GM23338 (cell line): Measurements from ENCODE around the gene TMEM62. TPM values are rescaled to one million over a fixed set of nuclear protein-coding genes. Genes with fewer than 3 reads are reported as not detected.
A peak's percentile ranks its signal among the peaks of the same experiment; 100 is the strongest.
"Not testable (repeated sequence)": the region's sequence is repeated elsewhere in the genome, so short reads cannot be mapped to it uniquely, and the experiment has no call there.

Experiments
- ATAC-seq: fragments of 200-7000 bp; cut with Tn5 transposase; 3 replicates; pipeline ENCODE4 v1.9.1; 2020
- DNase-seq: peaks from one replicate; pipeline ENCODE4 v3.0.0-alpha.2; 2015; ENCODE audit warnings: low spot score
- H2AFZ ChIP-seq: fragments of 200-600 bp; sonication (generic); 2 replicates; pipeline ENCODE4 v1.8.0; 2016; ENCODE audit warnings: antibody characterized with exemption, mild to moderate bottlenecking, moderate library complexity
- H3F3A ChIP-seq: fragments of 200-600 bp; sonication (generic); replicated peaks from 2 replicates; pipeline ENCODE4 v1.8.0; 2017; ENCODE audit warnings: antibody characterized with exemption, mixed run types, low read depth
- H3K27ac ChIP-seq: fragments of 200-600 bp; sonication (generic); 2 replicates; pipeline ENCODE4 v1.6.1; 2016; ENCODE audit warnings: low read depth
- H3K27me3 ChIP-seq: fragments of 200-600 bp; sonication (generic); 2 replicates; pipeline ENCODE4 v1.8.0; 2016; ENCODE audit warnings: mild to moderate bottlenecking, mixed run types, moderate library complexity; ENCODE audit not compliant: insufficient read depth
- H3K36me3 ChIP-seq: fragments of 200-600 bp; sonication (generic); 2 replicates; pipeline ENCODE4 v1.8.0; 2016; ENCODE audit warnings: mild to moderate bottlenecking; ENCODE audit not compliant: insufficient read depth
- H3K4me1 ChIP-seq: fragments of 200-600 bp; sonication (generic); 2 replicates; pipeline ENCODE4 v1.8.0; 2016; ENCODE audit warnings: mild to moderate bottlenecking, moderate library complexity; ENCODE audit not compliant: insufficient read depth
- H3K4me2 ChIP-seq: fragments of 200-600 bp; sonication (generic); 2 replicates; pipeline ENCODE4 v1.7.1; 2017; ENCODE audit warnings: mixed run types
- H3K4me3 ChIP-seq: fragments of 200-600 bp; sonication (generic); 2 replicates; pipeline ENCODE4 v1.6.1; 2016; ENCODE audit warnings: mixed run types
- H3K79me2 ChIP-seq: fragments of 200-600 bp; sonication (generic); replicated peaks from 2 replicates; pipeline ENCODE4 v1.8.0; 2017; ENCODE audit warnings: mild to moderate bottlenecking; ENCODE audit not compliant: insufficient read depth
- H3K9me2 ChIP-seq: fragments of 200-600 bp; sonication (generic); 2 replicates; pipeline ENCODE4 v1.8.0; 2017; ENCODE audit not compliant: insufficient read depth
- H4K20me1 ChIP-seq: fragments of 200-600 bp; sonication (generic); replicated peaks from 2 replicates; pipeline ENCODE4 v1.8.0; 2017; ENCODE audit warnings: mild to moderate bottlenecking; ENCODE audit not compliant: insufficient read depth
- H3K27ac Mint-ChIP-seq: 2 replicates; pipeline ENCODE4 v1.8.0; 2020; ENCODE audit warnings: inconsistent platforms, mild to moderate bottlenecking, moderate library complexity, mixed read lengths
- H3K27me3 Mint-ChIP-seq: 3 replicates; pipeline ENCODE4 v1.8.0; 2022; ENCODE audit warnings: low read depth, mild to moderate bottlenecking, moderate library complexity, mixed read lengths, inconsistent platforms; ENCODE audit not compliant: insufficient read depth, poor library complexity
- H3K36me3 Mint-ChIP-seq: 3 replicates; pipeline ENCODE4 v1.8.0; 2021; ENCODE audit warnings: low read depth, mild to moderate bottlenecking, inconsistent platforms, moderate library complexity, mixed read lengths
- H3K4me1 Mint-ChIP-seq: 3 replicates; pipeline ENCODE4 v1.8.0; 2020; ENCODE audit warnings: mild to moderate bottlenecking, inconsistent platforms, mixed read lengths
- H3K4me3 Mint-ChIP-seq: 3 replicates; pipeline ENCODE4 v1.8.0; 2021; ENCODE audit warnings: moderate library complexity, mild to moderate bottlenecking, inconsistent platforms, mixed read lengths
- H3K9me3 Mint-ChIP-seq: 3 replicates; pipeline ENCODE4 v1.8.0; 2020; ENCODE audit warnings: moderate library complexity, mild to moderate bottlenecking, inconsistent platforms, mixed read lengths
- CREB1 ChIP-seq: fragments of 250-450 bp; sonication (Bioruptor Pico); IDR thresholded peaks from 2 replicates; pipeline ENCODE4 v1.5.0; 2020; ENCODE audit warnings: low read depth, mild to moderate bottlenecking, moderate library complexity
- CTCF ChIP-seq, 2 experiments: fragments of 200-600 bp in 1 of 2; sonication (generic) in 1 of 2; conservative IDR thresholded peaks; 2 replicates each; pipeline versions ENCODE4 v1.5.1 to v1.6.1; 2016 to 2017; ENCODE audit warnings: antibody characterized with exemption in 2 of 2, low read depth in 2 of 2, mild to moderate bottlenecking in 2 of 2, moderate library complexity in 1 of 2
- ETS1 ChIP-seq: IDR thresholded peaks from 2 replicates; pipeline ENCODE4 v1.6.1; 2016; ENCODE audit warnings: antibody characterized with exemption
- EZH2 ChIP-seq: fragments of 200-600 bp; sonication (generic); IDR thresholded peaks from one replicate; pipeline ENCODE4 v1.8.0; 2017; ENCODE audit warnings: antibody characterized with exemption, mild to moderate bottlenecking, low read depth; ENCODE audit not compliant: unreplicated experiment
- EZH2phosphoT487 ChIP-seq: fragments of 200-600 bp; sonication (generic); IDR thresholded peaks from one replicate; pipeline ENCODE4 v1.8.1; 2018; ENCODE audit warnings: antibody characterized with exemption; ENCODE audit not compliant: unreplicated experiment
- ZNF331 ChIP-seq: fragments of 250-450 bp; sonication (Bioruptor Pico); IDR thresholded peaks from 2 replicates; pipeline ENCODE4 v1.5.0; 2020; ENCODE audit warnings: low read depth, mild to moderate bottlenecking, moderate library complexity
- polyA plus RNA-seq: library from polyadenylated mRNA; unstranded; fragments of >200 nt; fragmentation: Nextera tagmentation; extraction: Ambion mirVana; gene quantifications from 2 replicates; pipeline ENCODE4 v1.2.1, GENCODE V29; 2016
- total RNA-seq: library from RNA; depleted of rRNA; stranded (reverse); fragments of >200 nt; shearing (Covaris generic); gene quantifications from 2 replicates; pipeline ENCODE4 v1.2.3, GENCODE V29; 2014
- TF ChIP-seq, protein P1 (sequence below): fragments of 250-450 bp; sonication (Bioruptor Pico); IDR thresholded peaks from 2 replicates; pipeline ENCODE4 v1.5.0; 2020; ENCODE audit warnings: mild to moderate bottlenecking, moderate library complexity

The TMEM62 gene
- total and polyA plus RNA-seq, 2 experiments from 2014 or later = 3.4 to 14.3 TPM

DNA sequence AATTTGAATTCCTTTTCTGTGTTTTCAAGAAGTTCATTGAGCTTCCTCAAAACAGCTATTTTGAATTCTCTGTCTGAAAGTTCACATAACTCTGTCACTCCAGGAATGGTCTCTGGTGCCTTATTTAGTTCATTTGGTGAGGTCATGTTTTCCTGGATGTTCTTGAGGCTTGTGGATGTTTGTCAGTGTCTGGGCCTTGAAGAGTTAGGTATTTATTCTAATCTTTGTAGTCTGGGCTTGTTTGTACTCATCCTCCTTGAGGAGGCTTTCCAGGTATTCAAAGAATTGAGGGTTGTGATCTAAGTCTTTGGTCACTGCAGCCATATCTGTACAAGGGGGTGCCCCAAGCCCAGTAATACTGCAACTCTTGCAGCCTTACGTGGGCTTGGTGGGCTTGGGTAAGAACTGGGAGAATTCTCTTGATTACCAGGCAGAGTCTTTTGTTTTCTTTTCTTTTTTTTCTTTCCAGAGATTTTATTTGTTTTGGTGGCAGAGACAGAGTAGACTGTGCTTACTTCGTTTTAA is 32.5 kb downstream of the TMEM62 start (continued):
- TF ChIP-seq ETS1 = no peak

- not testable (repeated sequence) for H3K27me3 ChIP-seq, H3K36me3 ChIP-seq, H3K9me2 ChIP-seq, H3K4me2 ChIP-seq, H4K20me1 ChIP-seq, H3K27ac ChIP-seq, H3K27ac Mint-ChIP-seq, ATAC-seq, DNase-seq, H2AFZ ChIP-seq, H3K4me3 Mint-ChIP-seq, H3K79me2 ChIP-seq, H3K27me3 Mint-ChIP-seq, H3K4me1 Mint-ChIP-seq, H3K4me3 ChIP-seq, H3K4me1 ChIP-seq, H3F3A ChIP-seq
- Mint-ChIP-seq H3K36me3 (peaks cover 35% of the 10 kb centered on the region), H3K9me3 (peaks cover 25% of the 10 kb centered on the region)
Measured at GRCh38 chr15:43167261-43167660, 33.9 kb downstream of the TMEM62 start.

DNA sequence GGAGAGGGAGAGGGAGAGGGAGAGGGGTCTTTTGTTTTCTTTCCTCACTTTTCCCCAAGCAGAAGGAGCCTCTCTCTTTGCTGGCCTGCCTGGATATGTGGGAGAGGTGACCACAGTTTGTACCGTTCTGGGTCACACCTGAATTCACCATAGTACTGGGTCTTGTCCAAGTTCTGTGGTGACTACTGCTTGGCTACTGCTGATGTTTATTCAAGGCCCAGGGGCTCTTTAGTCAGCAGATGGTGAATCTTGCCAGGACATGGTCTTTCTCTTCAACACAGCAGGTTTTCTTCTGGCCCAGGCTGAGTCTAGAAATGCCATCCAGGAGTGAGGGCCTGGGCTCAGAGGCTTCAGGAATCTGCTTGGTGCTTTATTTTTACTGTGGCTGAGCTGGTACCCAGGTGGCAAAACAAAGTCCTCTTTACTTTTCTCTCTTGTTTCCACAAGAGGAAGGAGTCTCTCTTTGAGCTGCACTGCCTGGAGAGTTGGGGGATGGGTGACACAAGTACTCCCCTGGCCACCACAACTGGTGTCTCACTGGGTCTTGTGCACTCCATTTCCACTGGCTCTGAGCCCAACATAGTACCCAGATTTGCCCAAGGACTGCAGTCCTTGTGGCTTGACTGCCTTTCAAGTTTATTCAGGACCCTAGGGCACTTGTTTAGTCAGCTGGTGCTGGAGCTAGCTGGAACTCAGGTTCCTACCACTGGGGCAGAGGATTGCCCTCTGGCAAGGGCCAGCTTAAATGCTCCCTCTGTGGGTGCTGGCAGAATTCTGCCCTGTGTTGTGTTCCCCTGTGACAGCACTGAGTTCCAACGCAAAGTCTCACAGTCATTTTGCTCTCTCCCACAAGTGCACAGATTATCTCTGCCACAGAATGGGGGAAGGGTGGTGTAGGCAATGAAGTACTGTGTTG is 35.1 kb downstream of the TMEM62 start:
- no peaks in the 10 kb centered on the region for H3K79me2 ChIP-seq
- DNase-seq (peak; percentile 2), ATAC-seq (no peak)
- H3K36me3 Mint-ChIP-seq = peaks cover 40% of the 10 kb centered on the region
- H3K27me3 ChIP-seq = no peaks in the 10 kb centered on the region
- H3K4me2 ChIP-seq = no peak overlapping the region
- no peaks in the 10 kb centered on the region for H4K20me1 ChIP-seq
- H3K4me1 Mint-ChIP-seq = peaks cover 6% of the 10 kb centered on the region; the same call in 1 of the 3 replicates
- no peaks in the 10 kb centered on the region for H3F3A ChIP-seq
- H3K27me3 Mint-ChIP-seq = peaks cover 3% of the 10 kb centered on the region
- H3K4me1 ChIP-seq = peaks cover 5% of the 10 kb centered on the region; the same call in 1 of the 2 replicates
- no peaks in the 10 kb centered on the region for H3K9me2 ChIP-seq
- H3K9me3 Mint-ChIP-seq = peaks cover 30% of the 10 kb centered on the region
- H3K4me3 Mint-ChIP-seq = no peak overlapping the region
- no peak overlapping the region for H2AFZ ChIP-seq
- no peak overlapping the region for H3K27ac ChIP-seq
- H3K4me3 ChIP-seq = no peak overlapping the region
- no peak overlapping the region for H3K27ac Mint-ChIP-seq
- H3K36me3 ChIP-seq = peaks cover 4% of the 10 kb centered on the region
- TF ChIP-seq, protein P1, sequence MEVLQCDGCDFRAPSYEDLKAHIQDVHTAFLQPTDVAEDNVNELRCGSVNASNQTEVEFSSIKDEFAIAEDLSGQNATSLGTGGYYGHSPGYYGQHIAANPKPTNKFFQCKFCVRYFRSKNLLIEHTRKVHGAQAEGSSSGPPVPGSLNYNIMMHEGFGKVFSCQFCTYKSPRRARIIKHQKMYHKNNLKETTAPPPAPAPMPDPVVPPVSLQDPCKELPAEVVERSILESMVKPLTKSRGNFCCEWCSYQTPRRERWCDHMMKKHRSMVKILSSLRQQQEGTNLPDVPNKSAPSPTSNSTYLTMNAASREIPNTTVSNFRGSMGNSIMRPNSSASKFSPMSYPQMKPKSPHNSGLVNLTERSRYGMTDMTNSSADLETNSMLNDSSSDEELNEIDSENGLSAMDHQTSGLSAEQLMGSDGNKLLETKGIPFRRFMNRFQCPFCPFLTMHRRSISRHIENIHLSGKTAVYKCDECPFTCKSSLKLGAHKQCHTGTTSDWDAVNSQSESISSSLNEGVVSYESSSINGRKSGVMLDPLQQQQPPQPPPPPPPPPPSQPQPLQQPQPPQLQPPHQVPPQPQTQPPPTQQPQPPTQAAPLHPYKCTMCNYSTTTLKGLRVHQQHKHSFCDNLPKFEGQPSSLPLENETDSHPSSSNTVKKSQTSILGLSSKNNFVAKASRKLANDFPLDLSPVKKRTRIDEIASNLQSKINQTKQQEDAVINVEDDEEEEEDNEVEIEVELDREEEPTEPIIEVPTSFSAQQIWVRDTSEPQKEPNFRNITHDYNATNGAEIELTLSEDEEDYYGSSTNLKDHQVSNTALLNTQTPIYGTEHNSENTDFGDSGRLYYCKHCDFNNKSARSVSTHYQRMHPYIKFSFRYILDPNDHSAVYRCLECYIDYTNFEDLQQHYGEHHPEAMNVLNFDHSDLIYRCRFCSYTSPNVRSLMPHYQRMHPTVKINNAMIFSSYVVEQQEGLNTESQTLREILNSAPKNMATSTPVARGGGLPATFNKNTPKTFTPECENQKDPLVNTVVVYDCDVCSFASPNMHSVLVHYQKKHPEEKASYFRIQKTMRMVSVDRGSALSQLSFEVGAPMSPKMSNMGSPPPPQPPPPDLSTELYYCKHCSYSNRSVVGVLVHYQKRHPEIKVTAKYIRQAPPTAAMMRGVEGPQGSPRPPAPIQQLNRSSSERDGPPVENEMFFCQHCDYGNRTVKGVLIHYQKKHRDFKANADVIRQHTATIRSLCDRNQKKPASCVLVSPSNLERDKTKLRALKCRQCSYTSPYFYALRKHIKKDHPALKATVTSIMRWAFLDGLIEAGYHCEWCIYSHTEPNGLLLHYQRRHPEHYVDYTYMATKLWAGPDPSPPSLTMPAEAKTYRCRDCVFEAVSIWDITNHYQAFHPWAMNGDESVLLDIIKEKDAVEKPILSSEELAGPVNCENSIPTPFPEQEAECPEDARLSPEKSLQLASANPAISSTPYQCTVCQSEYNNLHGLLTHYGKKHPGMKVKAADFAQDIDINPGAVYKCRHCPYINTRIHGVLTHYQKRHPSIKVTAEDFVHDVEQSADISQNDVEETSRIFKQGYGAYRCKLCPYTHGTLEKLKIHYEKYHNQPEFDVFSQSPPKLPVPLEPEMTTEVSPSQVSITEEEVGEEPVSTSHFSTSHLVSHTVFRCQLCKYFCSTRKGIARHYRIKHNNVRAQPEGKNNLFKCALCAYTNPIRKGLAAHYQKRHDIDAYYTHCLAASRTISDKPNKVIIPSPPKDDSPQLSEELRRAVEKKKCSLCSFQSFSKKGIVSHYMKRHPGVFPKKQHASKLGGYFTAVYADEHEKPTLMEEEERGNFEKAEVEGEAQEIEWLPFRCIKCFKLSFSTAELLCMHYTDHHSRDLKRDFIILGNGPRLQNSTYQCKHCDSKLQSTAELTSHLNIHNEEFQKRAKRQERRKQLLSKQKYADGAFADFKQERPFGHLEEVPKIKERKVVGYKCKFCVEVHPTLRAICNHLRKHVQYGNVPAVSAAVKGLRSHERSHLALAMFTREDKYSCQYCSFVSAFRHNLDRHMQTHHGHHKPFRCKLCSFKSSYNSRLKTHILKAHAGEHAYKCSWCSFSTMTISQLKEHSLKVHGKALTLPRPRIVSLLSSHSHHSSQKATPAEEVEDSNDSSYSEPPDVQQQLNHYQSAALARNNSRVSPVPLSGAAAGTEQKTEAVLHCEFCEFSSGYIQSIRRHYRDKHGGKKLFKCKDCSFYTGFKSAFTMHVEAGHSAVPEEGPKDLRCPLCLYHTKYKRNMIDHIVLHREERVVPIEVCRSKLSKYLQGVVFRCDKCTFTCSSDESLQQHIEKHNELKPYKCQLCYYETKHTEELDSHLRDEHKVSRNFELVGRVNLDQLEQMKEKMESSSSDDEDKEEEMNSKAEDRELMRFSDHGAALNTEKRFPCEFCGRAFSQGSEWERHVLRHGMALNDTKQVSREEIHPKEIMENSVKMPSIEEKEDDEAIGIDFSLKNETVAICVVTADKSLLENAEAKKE (CRISPR knock-in tag) = no peak
- TF ChIP-seq EZH2 (no peak), EZH2phosphoT487 (no peak), CTCF (conservative IDR thresholded peaks at IDR 0.05; ENCODE audit: low read depth in 2 of 2) (no peak), ZNF331 (no peak), CREB1 (no peak), ETS1 (no peak)
